ENCODE data around the gene GTF2H2C. TPM values are rescaled to one million over a fixed set of nuclear protein-coding genes. Genes with fewer than 3 reads are reported as not detected.
A peak's percentile ranks its signal among the peaks of the same experiment; 100 is the strongest.
"Not testable (repeated sequence)": the region's sequence is repeated elsewhere in the genome, so short reads cannot be mapped to it uniquely, and the experiment has no call there.

The GTF2H2C gene
- total and polyA plus RNA-seq, 2 of the 4 experiments (the other 2 are of a cell fraction): 16.9 to 32.8 TPM

DNA sequence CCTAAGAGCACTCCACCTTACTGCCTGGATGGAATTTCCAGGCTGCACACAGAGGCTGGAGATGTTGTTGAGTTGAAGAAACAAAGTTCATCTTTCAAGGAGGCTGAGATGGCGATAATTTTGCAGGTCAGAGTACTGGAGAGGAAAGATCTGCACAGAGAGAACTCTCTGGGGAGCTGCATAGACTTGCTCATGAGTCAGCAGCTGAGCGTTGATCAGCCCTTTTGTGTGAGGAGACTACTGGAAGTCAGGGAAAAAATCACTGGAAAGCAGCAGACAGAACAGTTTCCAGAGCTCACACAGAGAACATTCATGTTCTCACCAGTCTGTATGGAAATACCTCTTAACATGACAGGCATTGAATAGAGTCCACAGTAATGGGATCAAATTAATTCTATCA, 23.4 kb downstream of the GTF2H2C start:
- H2BK15ac ChIP-seq (ENCODE audit: low read depth, low read length); dilution Hi-C loops (cut with HindIII; ENCODE audit: low sequenced_read_pairs, unreplicated experiment); CTCF ChIA-PET; H3K36me3 ChIP-seq (ENCODE audit: control insufficient read depth, insufficient read depth, low read length); H3K23ac ChIP-seq (ENCODE audit: low read depth, low read length); H3K27ac ChIP-seq (ENCODE audit: insufficient read depth, low read length); H4K91ac ChIP-seq (ENCODE audit: insufficient read depth, low read depth, low read length); POLR2A ChIA-PET (ENCODE audit: unreplicated experiment); H2BK20ac ChIP-seq (ENCODE audit: low read depth, low read length); H2BK120ac ChIP-seq (ENCODE audit: low read depth, low read length); H2AK9ac ChIP-seq (replicated peaks; ENCODE audit: low read depth, low read length, poor library complexity); H2AFZ ChIP-seq (replicated peaks; ENCODE audit: low read length, poor library complexity); H3K4ac ChIP-seq (ENCODE audit: low read depth, low read length); H3K56ac ChIP-seq (ENCODE audit: extremely low read depth, insufficient read depth, low read length); H3K9ac ChIP-seq (ENCODE audit: low read depth, low read length); H3K79me1 ChIP-seq (ENCODE audit: low read depth in 1 of 2, low read length in 2 of 2); H3K9me3 ChIP-seq (ENCODE audit: control insufficient read depth, insufficient read depth, low read length); in situ Hi-C loops (cut with MboI; ENCODE audit: low sequenced_read_pairs); H4K5ac ChIP-seq (ENCODE audit: low read depth, low read length); BruUV-seq (replicated peaks); intact Hi-C loops (cut with micrococcal nuclease); H2AK5ac ChIP-seq (ENCODE audit: low read depth, low read length); H3K27me3 ChIP-seq (ENCODE audit: control insufficient read depth, insufficient read depth, low read length); H3K18ac ChIP-seq (ENCODE audit: low read depth, low read length); H3K9me1 ChIP-seq (ENCODE audit: insufficient read depth, low read length); H3K4me2 ChIP-seq (ENCODE audit: low read depth, low read length); H4K8ac ChIP-seq (ENCODE audit: low read depth in 2 of 2, low read length in 2 of 2); H4K20me1 ChIP-seq (ENCODE audit: insufficient read depth, low read length); H2BK5ac ChIP-seq (ENCODE audit: low read depth, low read length, poor library complexity, severe bottlenecking); DNase-seq; H3K4me1 ChIP-seq (ENCODE audit: control insufficient read depth, insufficient read depth, low read length); H3K4me3 ChIP-seq (ENCODE audit: insufficient read depth, low read depth, low read length); H3K14ac ChIP-seq (replicated peaks; ENCODE audit: low read depth, low read length): not testable (repeated sequence)
- WGBS, 2 experiments (ENCODE audit: extremely low coverage in 2 of 2, insufficient read length in 1 of 2): no CpG with 5 or more reads among the region's 2 CpGs
- ATAC-seq (ENCODE audit: low read depth): peak; percentile 73

DNA sequence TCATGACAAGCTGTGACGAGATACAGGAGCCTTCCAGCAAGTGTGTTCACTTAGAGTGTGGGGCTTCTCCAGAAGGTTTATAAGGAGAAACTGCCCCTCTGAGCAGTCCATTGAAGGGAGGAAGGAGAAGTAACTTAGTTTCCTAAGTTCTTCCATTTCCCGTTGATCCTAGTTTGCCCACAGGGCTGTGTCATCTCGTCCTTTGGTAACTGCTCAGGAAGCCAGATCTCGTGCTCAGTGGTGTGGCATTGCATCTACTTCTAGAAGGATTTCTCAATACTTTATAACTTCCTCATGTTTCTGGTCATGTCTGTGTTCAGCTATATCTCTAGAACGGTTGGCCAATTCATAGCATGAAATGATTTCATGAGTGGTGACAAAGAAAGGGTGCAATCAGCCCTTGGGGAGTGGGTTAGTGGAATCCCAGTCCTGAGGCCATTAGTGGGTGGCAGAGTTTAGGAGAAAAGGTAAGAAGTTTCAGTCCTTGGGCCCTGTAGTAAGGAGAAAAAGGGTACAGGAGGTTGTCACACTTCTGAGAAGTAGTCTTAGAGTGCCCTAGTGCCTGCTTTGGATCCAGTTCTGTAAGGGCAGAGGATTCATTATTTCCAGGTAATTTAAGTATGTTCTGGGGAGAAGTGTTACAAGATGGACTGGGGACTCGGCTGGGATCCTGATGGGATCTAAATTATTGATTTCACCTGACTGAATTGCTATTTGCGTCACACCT, 36.3 kb downstream of the GTF2H2C start:
- dilution Hi-C loops (cut with HindIII; ENCODE audit: low sequenced_read_pairs, unreplicated experiment); H3K23ac ChIP-seq (ENCODE audit: low read depth, low read length); H2AK9ac ChIP-seq (replicated peaks; ENCODE audit: low read depth, low read length, poor library complexity); H3K9me1 ChIP-seq (ENCODE audit: insufficient read depth, low read length); H2BK120ac ChIP-seq (ENCODE audit: low read depth, low read length); H2BK20ac ChIP-seq (ENCODE audit: low read depth, low read length); in situ Hi-C loops (cut with MboI; ENCODE audit: low sequenced_read_pairs); H3K56ac ChIP-seq (ENCODE audit: extremely low read depth, insufficient read depth, low read length); H3K4ac ChIP-seq (ENCODE audit: low read depth, low read length); H2AK5ac ChIP-seq (ENCODE audit: low read depth, low read length); H3K4me1 ChIP-seq (ENCODE audit: control insufficient read depth, insufficient read depth, low read length); H2AFZ ChIP-seq (replicated peaks; ENCODE audit: low read length, poor library complexity); H3K79me1 ChIP-seq (ENCODE audit: low read depth in 1 of 2, low read length in 2 of 2); H4K91ac ChIP-seq (ENCODE audit: insufficient read depth, low read depth, low read length); POLR2A ChIA-PET (ENCODE audit: unreplicated experiment); H3K27me3 ChIP-seq (ENCODE audit: control insufficient read depth, insufficient read depth, low read length); H3K18ac ChIP-seq (ENCODE audit: low read depth, low read length); CTCF ChIA-PET; H3K36me3 ChIP-seq (ENCODE audit: control insufficient read depth, insufficient read depth, low read length); H3K27ac ChIP-seq (ENCODE audit: insufficient read depth, low read length); H3K9me3 ChIP-seq (ENCODE audit: control insufficient read depth, insufficient read depth, low read length); H2BK15ac ChIP-seq (ENCODE audit: low read depth, low read length); H4K20me1 ChIP-seq (ENCODE audit: insufficient read depth, low read length); BruUV-seq (replicated peaks); ATAC-seq (ENCODE audit: low read depth); H3K4me3 ChIP-seq (ENCODE audit: insufficient read depth, low read depth, low read length); intact Hi-C loops (cut with micrococcal nuclease); DNase-seq; H4K5ac ChIP-seq (ENCODE audit: low read depth, low read length); H4K8ac ChIP-seq (ENCODE audit: low read depth in 2 of 2, low read length in 2 of 2); H3K14ac ChIP-seq (replicated peaks; ENCODE audit: low read depth, low read length); H3K4me2 ChIP-seq (ENCODE audit: low read depth, low read length); H2BK5ac ChIP-seq (ENCODE audit: low read depth, low read length, poor library complexity, severe bottlenecking); H3K9ac ChIP-seq (ENCODE audit: low read depth, low read length): not testable (repeated sequence)
- WGBS, 2 experiments (ENCODE audit: extremely low coverage in 2 of 2, insufficient read length in 1 of 2): no CpG with 5 or more reads among the region's 7 CpGs

Data from IMR-90 (cell line).